GM18517 (cell line): ENCODE results near the gene ZBTB20.
A peak's percentile ranks its signal among the peaks of the same experiment; 100 is the strongest.

Experiments
- ATAC-seq: cut with Tn5 transposase; IDR thresholded peaks from one replicate; pipeline ENCODE4 v1.9.1; 2021; ENCODE audit warnings: mild to moderate bottlenecking, moderate library complexity; ENCODE audit not compliant: unreplicated experiment

ZBTB20 gene

DNA sequence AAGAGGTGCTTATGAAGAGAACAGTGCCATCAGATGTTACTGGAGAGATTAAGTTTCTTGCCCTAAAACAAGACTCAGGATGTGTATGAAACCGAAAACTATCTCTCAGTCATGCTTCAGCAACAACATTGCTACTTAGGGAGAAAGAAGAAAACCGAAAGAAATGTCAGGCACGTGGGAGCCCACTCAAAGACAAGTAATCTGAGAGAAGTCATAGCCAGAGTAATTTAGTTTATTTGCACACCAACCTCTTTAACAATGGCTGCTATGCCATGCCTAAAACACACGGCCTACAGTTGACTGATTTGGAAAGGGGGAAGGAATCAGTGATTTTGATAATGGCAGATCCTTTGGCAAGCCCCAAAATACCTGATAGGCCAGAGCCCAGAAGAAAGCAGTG, 690.3 kb downstream of the ZBTB20 start:
- ATAC-seq, result peak; percentile 85

GRCh38 chr3:114455432-114455831, 691.7 kb downstream of the ZBTB20 start:
- no peak for ATAC-seq

DNA sequence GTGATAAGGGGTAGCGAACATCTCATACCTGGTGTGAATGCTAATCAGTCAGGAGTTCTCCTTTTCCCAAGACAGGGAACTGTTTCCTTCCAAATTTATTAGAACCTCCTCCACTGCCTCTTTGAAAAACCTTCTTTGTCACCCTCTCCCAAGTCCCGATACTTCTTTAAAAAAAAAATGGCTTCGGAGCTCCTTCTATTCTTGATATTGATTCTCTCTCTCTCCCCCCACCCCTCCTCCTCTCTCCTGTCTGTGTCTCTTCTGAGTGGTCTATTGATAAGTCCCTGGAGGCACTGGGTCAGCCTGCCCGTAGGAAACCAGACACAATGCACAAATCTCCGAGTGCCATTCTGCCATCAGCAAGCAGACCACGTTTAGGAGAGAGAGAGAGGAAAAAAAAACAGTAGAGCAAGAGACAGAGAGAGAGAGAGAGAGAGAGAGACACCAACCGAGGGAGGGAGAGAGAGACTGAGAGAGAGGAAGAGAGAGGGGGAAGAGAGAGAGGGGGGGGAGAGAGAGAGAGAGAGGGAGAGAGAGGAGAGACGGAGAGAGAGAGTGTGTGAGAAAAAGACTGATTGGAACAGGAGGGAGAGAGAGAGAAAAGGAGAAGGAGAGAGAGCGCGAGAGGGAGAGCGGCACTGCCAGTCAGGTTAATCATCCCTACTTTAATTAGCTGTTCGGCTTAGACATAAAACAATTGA, 692.4 kb downstream of the ZBTB20 start:
- ATAC-seq, result no peak

DNA sequence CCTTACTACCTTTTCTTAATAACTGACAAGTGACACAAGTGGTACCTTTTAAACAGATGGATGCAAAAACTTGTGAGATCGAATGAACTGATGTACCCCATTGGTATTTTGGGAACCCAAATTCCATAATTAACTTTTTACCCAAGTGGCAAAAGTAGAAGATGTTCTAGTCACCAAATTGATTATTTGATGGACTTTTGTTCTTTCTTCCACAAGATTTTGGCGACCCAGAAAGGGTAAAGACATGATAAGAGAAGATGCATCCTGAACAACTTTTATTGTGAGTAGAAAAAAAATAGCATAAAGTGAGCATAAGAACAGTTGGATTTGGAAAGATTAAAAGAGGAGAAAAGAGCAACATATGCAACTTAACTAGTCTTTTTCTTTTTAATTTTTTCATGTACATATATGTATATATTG, 693.7 kb downstream of the ZBTB20 start:
- no peak for ATAC-seq

GRCh38 chr3:114452937-114453336, 694.2 kb downstream of the ZBTB20 start:
- no peak for ATAC-seq

- ATAC-seq, result no peak
These were observed 694.8 kb downstream of the ZBTB20 start for GRCh38 chr3:114452256-114452655.

DNA sequence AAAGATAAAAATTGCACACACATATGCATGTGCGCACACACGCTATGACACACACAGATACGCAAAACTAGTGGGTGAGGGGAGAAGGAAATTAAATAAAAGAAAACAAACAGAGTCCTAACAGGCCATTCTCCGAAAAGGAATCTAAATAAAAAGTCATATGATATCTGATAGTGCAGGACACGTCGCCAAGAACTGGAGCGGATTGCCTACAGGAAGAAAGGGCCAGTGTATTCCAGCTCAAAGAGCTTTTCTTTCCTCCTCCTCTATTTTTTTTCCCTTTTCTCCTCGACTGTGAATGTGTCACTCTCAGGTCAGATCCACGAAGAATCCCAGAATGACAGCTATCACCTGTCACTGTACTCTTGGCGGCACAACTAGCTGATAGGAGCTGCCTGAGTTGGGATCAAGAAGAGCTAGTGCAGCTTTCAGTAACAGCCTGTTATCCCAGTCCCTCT, 695.5 kb downstream of the ZBTB20 start:
- no peak for ATAC-seq

GRCh38 chr3:114451051-114451451, 696.0 kb downstream of the ZBTB20 start:
- peak; percentile 50 for ATAC-seq

DNA sequence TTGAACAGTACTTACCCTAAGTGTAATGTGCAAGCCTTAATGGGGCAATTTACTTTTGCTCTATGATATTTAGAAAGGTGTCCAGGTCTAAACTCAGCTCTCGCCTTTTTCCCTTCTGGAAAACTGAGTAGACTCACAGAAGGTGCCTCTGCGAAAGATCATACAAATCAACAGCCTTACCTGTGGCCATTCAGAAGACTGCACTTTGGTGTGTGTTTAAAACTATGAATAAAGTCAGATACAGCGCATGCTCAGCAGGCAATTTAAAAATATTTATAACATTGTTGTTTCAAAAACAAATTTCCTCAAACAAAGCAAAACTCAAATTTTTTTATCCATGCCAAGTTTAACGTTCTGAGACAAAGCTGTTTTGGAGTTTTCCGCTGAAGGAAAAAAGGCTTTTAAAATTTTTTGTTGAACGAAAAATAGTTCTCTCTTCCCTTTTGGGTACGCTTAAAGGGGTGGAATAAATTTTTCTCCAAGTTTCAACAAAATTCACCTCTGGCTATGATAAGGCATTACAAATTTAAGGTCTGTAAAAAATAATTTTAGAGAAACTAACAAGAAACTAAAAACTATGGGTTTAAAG, 697.0 kb downstream of the ZBTB20 start:
- ATAC-seq, result no peak

DNA sequence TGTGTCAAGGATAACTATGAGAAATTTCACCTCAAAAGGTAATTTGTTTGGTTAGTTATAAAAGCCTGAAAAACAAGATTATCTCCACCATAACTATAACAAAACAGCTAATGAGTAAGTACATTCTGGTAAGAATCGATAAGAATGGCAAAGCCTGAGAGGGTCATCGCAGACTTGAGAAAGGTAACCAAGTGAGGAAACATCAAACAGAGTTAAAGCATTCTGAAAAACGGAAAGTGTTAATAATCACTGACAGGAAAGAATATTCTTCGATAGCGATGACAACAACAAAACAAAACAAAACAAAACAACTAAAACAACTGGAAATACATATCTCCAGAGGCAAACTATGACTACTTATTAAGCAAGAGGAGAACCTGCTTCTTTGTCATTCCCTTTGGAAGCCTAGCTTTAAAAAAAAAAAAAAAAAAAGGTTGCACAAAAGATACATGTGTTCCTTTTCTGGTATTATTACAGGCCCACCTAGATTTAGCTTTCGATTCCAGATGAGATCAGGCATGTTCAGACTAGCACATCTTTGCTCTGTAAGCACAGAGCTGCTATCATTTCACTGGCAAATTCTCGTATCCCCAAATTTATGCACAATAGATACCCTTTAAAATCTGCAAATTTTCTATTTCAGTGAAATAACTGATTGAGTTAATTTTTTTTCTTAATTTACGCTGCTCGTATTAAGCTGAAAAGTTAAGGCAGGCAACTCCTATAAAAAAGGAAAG, 697.6 kb downstream of the ZBTB20 start:
- no peak for ATAC-seq

DNA sequence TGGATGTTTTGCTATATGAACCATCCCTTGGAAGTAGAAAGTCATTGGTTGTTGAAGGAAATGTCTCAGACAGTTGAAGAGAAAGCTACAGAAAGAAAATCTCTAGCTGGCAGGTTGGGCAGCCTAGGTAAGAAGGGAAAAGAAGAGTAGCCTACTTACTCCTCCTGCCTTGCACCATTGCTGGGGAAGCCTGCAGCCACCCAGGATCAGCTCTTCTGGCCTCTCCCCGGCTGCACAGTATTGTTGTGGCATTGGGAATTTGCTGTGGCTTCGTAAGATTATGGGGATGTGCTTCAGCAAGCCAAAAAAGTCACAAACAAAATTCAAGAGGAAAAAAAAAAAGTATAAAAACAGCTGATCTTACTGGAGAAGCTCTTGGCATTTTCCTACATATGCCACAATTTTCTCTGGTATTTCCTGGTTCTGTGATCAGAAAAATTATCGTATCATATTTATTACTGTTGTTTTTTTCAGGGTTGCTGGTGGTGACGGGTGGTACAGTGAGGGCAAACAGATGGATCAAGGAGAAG, 699.1 kb downstream of the ZBTB20 start:
- ATAC-seq, result no peak

GRCh38 chr3:114447545-114447944, 699.5 kb downstream of the ZBTB20 start:
- no peak for ATAC-seq

- ATAC-seq, result no peak
These were observed 700.5 kb downstream of the ZBTB20 start for GRCh38 chr3:114446600-114446999.

- ATAC-seq, result no peak
These were observed 701.9 kb downstream of the ZBTB20 start for GRCh38 chr3:114445233-114445632.

- ATAC-seq, result no peak
These were observed 702.9 kb downstream of the ZBTB20 start for GRCh38 chr3:114444216-114444615.

GRCh38 chr3:114442246-114442645, 704.8 kb downstream of the ZBTB20 start:
- ATAC-seq, result no peak

DNA sequence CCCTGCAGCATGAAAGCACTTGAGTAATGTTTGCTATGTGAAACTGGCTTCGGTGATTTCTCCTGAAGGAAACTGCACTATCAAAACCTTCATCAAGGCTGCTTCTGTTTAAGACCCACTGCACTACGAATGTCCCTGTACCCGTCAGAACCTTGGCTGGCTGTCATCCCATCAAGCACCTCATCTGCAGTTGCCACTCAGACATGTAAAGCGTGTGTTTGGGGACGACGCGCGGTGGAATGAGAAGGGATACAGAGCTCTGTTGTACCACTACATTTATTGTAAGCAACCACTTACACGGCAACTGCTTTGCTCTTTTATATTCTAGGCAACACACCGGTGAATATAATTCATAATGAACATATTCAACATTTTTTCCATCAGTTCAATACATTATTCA, 705.7 kb downstream of the ZBTB20 start:
- ATAC-seq, result no peak

DNA sequence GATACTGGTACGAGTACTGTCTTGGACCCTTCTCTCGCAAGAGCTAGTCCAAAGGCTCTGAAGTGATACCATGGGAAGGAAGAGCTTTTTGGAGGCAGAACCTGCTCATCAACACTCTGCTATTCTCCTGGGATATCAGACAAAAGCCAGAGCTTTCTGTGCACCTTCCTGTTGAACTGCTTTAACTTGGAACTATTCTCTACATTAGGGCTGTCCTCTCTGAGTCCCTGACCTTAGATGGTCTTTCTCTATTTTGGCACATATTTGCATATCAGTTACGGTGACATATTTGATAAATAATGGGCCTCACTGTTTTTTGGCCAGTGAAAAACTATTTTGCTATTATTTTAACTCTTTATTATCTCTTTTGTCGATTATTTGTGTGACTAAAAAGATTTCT, 706.4 kb downstream of the ZBTB20 start:
- ATAC-seq, result no peak

DNA sequence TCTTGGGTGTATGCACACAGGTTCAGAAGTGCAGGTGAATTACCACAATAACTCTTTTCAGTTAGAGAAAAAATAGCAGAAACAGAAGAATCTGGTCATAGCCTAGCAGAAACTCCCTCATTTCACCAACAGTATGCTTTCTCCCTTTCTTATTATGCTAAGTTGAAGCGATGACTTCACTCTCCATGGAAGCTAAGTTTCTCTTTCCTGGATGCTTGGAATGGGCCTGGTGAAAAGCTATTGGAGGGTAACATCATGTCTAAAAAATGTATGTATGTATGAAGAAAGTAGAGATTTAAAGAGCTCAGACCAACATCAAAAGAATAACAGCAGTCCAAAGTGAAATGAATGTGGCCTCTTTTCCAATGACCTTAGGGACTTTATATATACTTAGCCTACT, 707.8 kb downstream of the ZBTB20 start:
- no peak for ATAC-seq

DNA sequence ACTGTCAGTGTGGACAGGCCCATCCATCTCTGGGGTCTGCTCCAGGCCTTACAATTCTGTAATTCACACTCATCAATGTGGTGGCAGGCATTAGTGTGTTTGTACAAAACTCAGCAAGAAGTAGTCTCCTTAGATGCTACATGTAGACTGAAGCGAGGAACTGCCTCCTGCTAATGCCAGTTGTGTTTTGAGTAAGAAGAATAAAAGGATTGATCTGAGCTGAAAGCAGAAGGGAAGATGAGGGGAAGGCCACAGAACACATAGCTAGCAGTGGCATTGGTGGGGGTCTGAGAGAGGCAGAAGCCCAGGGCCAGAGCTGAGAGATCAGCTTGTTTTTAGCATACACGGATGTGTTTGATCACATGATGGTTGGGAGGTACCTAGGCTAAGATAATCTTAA, 709.2 kb downstream of the ZBTB20 start:
- no peak for ATAC-seq

GRCh38 chr3:114436182-114436581, 710.9 kb downstream of the ZBTB20 start:
- no peak for ATAC-seq
